GM23338 (cell line): ENCODE measurements around the gene SCG2. TPM values are rescaled to one million over a fixed set of nuclear protein-coding genes. Genes with fewer than 3 reads are reported as not detected.

Experiments
- ATAC-seq: fragments of 200-7000 bp; cut with Tn5 transposase; 3 replicates; pipeline ENCODE4 v1.9.1; 2020
- DNase-seq: peaks from one replicate; pipeline ENCODE4 v3.0.0-alpha.2; 2015; ENCODE audit warnings: low spot score
- H2AFZ ChIP-seq: fragments of 200-600 bp; sonication (generic); 2 replicates; pipeline ENCODE4 v1.8.0; 2016; ENCODE audit warnings: antibody characterized with exemption, mild to moderate bottlenecking, moderate library complexity
- H3F3A ChIP-seq: fragments of 200-600 bp; sonication (generic); replicated peaks from 2 replicates; pipeline ENCODE4 v1.8.0; 2017; ENCODE audit warnings: antibody characterized with exemption, mixed run types, low read depth
- H3K27ac ChIP-seq: fragments of 200-600 bp; sonication (generic); 2 replicates; pipeline ENCODE4 v1.6.1; 2016; ENCODE audit warnings: low read depth
- H3K27me3 ChIP-seq: fragments of 200-600 bp; sonication (generic); 2 replicates; pipeline ENCODE4 v1.8.0; 2016; ENCODE audit warnings: mild to moderate bottlenecking, mixed run types, moderate library complexity; ENCODE audit not compliant: insufficient read depth
- H3K36me3 ChIP-seq: fragments of 200-600 bp; sonication (generic); 2 replicates; pipeline ENCODE4 v1.8.0; 2016; ENCODE audit warnings: mild to moderate bottlenecking; ENCODE audit not compliant: insufficient read depth
- H3K4me1 ChIP-seq: fragments of 200-600 bp; sonication (generic); 2 replicates; pipeline ENCODE4 v1.8.0; 2016; ENCODE audit warnings: mild to moderate bottlenecking, moderate library complexity; ENCODE audit not compliant: insufficient read depth
- H3K4me2 ChIP-seq: fragments of 200-600 bp; sonication (generic); 2 replicates; pipeline ENCODE4 v1.7.1; 2017; ENCODE audit warnings: mixed run types
- H3K4me3 ChIP-seq: fragments of 200-600 bp; sonication (generic); 2 replicates; pipeline ENCODE4 v1.6.1; 2016; ENCODE audit warnings: mixed run types
- H3K79me2 ChIP-seq: fragments of 200-600 bp; sonication (generic); replicated peaks from 2 replicates; pipeline ENCODE4 v1.8.0; 2017; ENCODE audit warnings: mild to moderate bottlenecking; ENCODE audit not compliant: insufficient read depth
- H3K9me2 ChIP-seq: fragments of 200-600 bp; sonication (generic); 2 replicates; pipeline ENCODE4 v1.8.0; 2017; ENCODE audit not compliant: insufficient read depth
- H4K20me1 ChIP-seq: fragments of 200-600 bp; sonication (generic); replicated peaks from 2 replicates; pipeline ENCODE4 v1.8.0; 2017; ENCODE audit warnings: mild to moderate bottlenecking; ENCODE audit not compliant: insufficient read depth
- H3K27ac Mint-ChIP-seq: 2 replicates; pipeline ENCODE4 v1.8.0; 2020; ENCODE audit warnings: inconsistent platforms, mild to moderate bottlenecking, moderate library complexity, mixed read lengths
- H3K27me3 Mint-ChIP-seq: 3 replicates; pipeline ENCODE4 v1.8.0; 2022; ENCODE audit warnings: low read depth, mild to moderate bottlenecking, moderate library complexity, mixed read lengths, inconsistent platforms; ENCODE audit not compliant: insufficient read depth, poor library complexity
- H3K36me3 Mint-ChIP-seq: 3 replicates; pipeline ENCODE4 v1.8.0; 2021; ENCODE audit warnings: low read depth, mild to moderate bottlenecking, inconsistent platforms, moderate library complexity, mixed read lengths
- H3K4me1 Mint-ChIP-seq: 3 replicates; pipeline ENCODE4 v1.8.0; 2020; ENCODE audit warnings: mild to moderate bottlenecking, inconsistent platforms, mixed read lengths
- H3K4me3 Mint-ChIP-seq: 3 replicates; pipeline ENCODE4 v1.8.0; 2021; ENCODE audit warnings: moderate library complexity, mild to moderate bottlenecking, inconsistent platforms, mixed read lengths
- H3K9me3 Mint-ChIP-seq: 3 replicates; pipeline ENCODE4 v1.8.0; 2020; ENCODE audit warnings: moderate library complexity, mild to moderate bottlenecking, inconsistent platforms, mixed read lengths
- CREB1 ChIP-seq: fragments of 250-450 bp; sonication (Bioruptor Pico); IDR thresholded peaks from 2 replicates; pipeline ENCODE4 v1.5.0; 2020; ENCODE audit warnings: low read depth, mild to moderate bottlenecking, moderate library complexity
- EZH2 ChIP-seq: fragments of 200-600 bp; sonication (generic); IDR thresholded peaks from one replicate; pipeline ENCODE4 v1.8.0; 2017; ENCODE audit warnings: antibody characterized with exemption, mild to moderate bottlenecking, low read depth; ENCODE audit not compliant: unreplicated experiment
- EZH2phosphoT487 ChIP-seq: fragments of 200-600 bp; sonication (generic); IDR thresholded peaks from one replicate; pipeline ENCODE4 v1.8.1; 2018; ENCODE audit warnings: antibody characterized with exemption; ENCODE audit not compliant: unreplicated experiment
- JUNB ChIP-seq: IDR thresholded peaks from one replicate; pipeline ENCODE4 v1.6.1; 2016; ENCODE audit warnings: antibody characterized with exemption; ENCODE audit not compliant: unreplicated experiment
- NANOG ChIP-seq: IDR thresholded peaks from 2 replicates; pipeline ENCODE4 v1.6.1; 2016; ENCODE audit warnings: antibody characterized with exemption, borderline replicate concordance
- POLR2AphosphoS5 ChIP-seq: IDR thresholded peaks from 2 replicates; pipeline ENCODE4 v1.6.1; 2016; ENCODE audit warnings: antibody characterized with exemption, low read depth
- STAT1 ChIP-seq: IDR thresholded peaks from one replicate; pipeline ENCODE4 v1.6.1; 2016; ENCODE audit warnings: antibody characterized with exemption; ENCODE audit not compliant: unreplicated experiment
- ZNF114 ChIP-seq: fragments of 250-450 bp; sonication (Bioruptor Pico); IDR thresholded peaks from 2 replicates; pipeline ENCODE4 v1.5.0; 2020; ENCODE audit warnings: mild to moderate bottlenecking, moderate library complexity
- ZNF331 ChIP-seq: fragments of 250-450 bp; sonication (Bioruptor Pico); IDR thresholded peaks from 2 replicates; pipeline ENCODE4 v1.5.0; 2020; ENCODE audit warnings: low read depth, mild to moderate bottlenecking, moderate library complexity
- polyA plus RNA-seq: library from polyadenylated mRNA; unstranded; fragments of >200 nt; fragmentation: Nextera tagmentation; extraction: Ambion mirVana; gene quantifications from 2 replicates; pipeline ENCODE4 v1.2.1, GENCODE V29; 2016
- total RNA-seq: library from RNA; depleted of rRNA; stranded (reverse); fragments of >200 nt; shearing (Covaris generic); gene quantifications from 2 replicates; pipeline ENCODE4 v1.2.3, GENCODE V29; 2014
- TF ChIP-seq, protein P1 (sequence below): fragments of 250-450 bp; sonication (Bioruptor Pico); IDR thresholded peaks from 2 replicates; pipeline ENCODE4 v1.5.0; 2020; ENCODE audit warnings: mild to moderate bottlenecking, moderate library complexity
- TF ChIP-seq, protein P2 (sequence below): IDR thresholded peaks from one replicate; pipeline ENCODE4 v1.6.1; 2018; ENCODE audit warnings: antibody characterized with exemption; ENCODE audit not compliant: unreplicated experiment
- TF ChIP-seq, protein P3 (sequence below): IDR thresholded peaks from 2 replicates; pipeline ENCODE4 v1.6.1; 2016; ENCODE audit warnings: antibody characterized with exemption
- TF ChIP-seq, protein P4 (sequence below), 2 experiments: fragments of 200-600 bp in 1 of 2; sonication (generic) in 1 of 2; conservative IDR thresholded peaks; 2 replicates each; pipeline versions ENCODE4 v1.5.1 to v1.6.1; 2016 to 2017; ENCODE audit warnings: antibody characterized with exemption in 2 of 2, low read depth in 2 of 2, mild to moderate bottlenecking in 2 of 2, moderate library complexity in 1 of 2

SCG2 gene
- total and polyA plus RNA-seq, 2 experiments from 2014 or later: 0.18 to 0.31 TPM

DNA sequence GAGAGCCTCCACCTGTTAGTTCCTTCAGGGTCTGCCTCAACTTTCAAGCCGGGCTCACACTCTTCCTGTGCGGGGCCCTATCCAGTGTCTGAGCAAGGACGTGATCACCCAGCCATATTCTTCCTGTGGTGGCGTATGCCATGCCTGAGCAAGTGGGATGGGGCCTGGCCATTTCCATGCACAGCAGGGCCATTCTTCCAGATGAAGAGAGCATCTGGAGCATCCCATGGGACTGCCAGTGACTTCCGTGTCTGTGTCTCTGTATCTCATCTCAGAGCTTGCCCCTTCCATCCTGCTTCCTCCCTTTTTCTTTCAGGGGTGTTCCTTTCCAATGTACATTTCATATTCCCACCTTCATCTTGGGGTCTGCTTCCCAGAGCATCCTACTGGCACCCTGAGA, 20.2 kb downstream of the SCG2 start:
- TF ChIP-seq NANOG (no peak), JUNB (no peak), STAT1 (no peak), EZH2 (no peak), CREB1 (CRISPR knock-in tag) (no peak), ZNF331 (CRISPR knock-in tag) (no peak), ZNF114 (CRISPR knock-in tag) (no peak), EZH2phosphoT487 (no peak), POLR2AphosphoS5 (no peak)
- TF ChIP-seq, protein P1, sequence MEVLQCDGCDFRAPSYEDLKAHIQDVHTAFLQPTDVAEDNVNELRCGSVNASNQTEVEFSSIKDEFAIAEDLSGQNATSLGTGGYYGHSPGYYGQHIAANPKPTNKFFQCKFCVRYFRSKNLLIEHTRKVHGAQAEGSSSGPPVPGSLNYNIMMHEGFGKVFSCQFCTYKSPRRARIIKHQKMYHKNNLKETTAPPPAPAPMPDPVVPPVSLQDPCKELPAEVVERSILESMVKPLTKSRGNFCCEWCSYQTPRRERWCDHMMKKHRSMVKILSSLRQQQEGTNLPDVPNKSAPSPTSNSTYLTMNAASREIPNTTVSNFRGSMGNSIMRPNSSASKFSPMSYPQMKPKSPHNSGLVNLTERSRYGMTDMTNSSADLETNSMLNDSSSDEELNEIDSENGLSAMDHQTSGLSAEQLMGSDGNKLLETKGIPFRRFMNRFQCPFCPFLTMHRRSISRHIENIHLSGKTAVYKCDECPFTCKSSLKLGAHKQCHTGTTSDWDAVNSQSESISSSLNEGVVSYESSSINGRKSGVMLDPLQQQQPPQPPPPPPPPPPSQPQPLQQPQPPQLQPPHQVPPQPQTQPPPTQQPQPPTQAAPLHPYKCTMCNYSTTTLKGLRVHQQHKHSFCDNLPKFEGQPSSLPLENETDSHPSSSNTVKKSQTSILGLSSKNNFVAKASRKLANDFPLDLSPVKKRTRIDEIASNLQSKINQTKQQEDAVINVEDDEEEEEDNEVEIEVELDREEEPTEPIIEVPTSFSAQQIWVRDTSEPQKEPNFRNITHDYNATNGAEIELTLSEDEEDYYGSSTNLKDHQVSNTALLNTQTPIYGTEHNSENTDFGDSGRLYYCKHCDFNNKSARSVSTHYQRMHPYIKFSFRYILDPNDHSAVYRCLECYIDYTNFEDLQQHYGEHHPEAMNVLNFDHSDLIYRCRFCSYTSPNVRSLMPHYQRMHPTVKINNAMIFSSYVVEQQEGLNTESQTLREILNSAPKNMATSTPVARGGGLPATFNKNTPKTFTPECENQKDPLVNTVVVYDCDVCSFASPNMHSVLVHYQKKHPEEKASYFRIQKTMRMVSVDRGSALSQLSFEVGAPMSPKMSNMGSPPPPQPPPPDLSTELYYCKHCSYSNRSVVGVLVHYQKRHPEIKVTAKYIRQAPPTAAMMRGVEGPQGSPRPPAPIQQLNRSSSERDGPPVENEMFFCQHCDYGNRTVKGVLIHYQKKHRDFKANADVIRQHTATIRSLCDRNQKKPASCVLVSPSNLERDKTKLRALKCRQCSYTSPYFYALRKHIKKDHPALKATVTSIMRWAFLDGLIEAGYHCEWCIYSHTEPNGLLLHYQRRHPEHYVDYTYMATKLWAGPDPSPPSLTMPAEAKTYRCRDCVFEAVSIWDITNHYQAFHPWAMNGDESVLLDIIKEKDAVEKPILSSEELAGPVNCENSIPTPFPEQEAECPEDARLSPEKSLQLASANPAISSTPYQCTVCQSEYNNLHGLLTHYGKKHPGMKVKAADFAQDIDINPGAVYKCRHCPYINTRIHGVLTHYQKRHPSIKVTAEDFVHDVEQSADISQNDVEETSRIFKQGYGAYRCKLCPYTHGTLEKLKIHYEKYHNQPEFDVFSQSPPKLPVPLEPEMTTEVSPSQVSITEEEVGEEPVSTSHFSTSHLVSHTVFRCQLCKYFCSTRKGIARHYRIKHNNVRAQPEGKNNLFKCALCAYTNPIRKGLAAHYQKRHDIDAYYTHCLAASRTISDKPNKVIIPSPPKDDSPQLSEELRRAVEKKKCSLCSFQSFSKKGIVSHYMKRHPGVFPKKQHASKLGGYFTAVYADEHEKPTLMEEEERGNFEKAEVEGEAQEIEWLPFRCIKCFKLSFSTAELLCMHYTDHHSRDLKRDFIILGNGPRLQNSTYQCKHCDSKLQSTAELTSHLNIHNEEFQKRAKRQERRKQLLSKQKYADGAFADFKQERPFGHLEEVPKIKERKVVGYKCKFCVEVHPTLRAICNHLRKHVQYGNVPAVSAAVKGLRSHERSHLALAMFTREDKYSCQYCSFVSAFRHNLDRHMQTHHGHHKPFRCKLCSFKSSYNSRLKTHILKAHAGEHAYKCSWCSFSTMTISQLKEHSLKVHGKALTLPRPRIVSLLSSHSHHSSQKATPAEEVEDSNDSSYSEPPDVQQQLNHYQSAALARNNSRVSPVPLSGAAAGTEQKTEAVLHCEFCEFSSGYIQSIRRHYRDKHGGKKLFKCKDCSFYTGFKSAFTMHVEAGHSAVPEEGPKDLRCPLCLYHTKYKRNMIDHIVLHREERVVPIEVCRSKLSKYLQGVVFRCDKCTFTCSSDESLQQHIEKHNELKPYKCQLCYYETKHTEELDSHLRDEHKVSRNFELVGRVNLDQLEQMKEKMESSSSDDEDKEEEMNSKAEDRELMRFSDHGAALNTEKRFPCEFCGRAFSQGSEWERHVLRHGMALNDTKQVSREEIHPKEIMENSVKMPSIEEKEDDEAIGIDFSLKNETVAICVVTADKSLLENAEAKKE (CRISPR knock-in tag): no peak
- TF ChIP-seq, protein P2, sequence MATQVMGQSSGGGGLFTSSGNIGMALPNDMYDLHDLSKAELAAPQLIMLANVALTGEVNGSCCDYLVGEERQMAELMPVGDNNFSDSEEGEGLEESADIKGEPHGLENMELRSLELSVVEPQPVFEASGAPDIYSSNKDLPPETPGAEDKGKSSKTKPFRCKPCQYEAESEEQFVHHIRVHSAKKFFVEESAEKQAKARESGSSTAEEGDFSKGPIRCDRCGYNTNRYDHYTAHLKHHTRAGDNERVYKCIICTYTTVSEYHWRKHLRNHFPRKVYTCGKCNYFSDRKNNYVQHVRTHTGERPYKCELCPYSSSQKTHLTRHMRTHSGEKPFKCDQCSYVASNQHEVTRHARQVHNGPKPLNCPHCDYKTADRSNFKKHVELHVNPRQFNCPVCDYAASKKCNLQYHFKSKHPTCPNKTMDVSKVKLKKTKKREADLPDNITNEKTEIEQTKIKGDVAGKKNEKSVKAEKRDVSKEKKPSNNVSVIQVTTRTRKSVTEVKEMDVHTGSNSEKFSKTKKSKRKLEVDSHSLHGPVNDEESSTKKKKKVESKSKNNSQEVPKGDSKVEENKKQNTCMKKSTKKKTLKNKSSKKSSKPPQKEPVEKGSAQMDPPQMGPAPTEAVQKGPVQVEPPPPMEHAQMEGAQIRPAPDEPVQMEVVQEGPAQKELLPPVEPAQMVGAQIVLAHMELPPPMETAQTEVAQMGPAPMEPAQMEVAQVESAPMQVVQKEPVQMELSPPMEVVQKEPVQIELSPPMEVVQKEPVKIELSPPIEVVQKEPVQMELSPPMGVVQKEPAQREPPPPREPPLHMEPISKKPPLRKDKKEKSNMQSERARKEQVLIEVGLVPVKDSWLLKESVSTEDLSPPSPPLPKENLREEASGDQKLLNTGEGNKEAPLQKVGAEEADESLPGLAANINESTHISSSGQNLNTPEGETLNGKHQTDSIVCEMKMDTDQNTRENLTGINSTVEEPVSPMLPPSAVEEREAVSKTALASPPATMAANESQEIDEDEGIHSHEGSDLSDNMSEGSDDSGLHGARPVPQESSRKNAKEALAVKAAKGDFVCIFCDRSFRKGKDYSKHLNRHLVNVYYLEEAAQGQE: no peak
- TF ChIP-seq, protein P3, sequence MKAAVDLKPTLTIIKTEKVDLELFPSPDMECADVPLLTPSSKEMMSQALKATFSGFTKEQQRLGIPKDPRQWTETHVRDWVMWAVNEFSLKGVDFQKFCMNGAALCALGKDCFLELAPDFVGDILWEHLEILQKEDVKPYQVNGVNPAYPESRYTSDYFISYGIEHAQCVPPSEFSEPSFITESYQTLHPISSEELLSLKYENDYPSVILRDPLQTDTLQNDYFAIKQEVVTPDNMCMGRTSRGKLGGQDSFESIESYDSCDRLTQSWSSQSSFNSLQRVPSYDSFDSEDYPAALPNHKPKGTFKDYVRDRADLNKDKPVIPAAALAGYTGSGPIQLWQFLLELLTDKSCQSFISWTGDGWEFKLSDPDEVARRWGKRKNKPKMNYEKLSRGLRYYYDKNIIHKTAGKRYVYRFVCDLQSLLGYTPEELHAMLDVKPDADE: no peak
- TF ChIP-seq, protein P4, sequence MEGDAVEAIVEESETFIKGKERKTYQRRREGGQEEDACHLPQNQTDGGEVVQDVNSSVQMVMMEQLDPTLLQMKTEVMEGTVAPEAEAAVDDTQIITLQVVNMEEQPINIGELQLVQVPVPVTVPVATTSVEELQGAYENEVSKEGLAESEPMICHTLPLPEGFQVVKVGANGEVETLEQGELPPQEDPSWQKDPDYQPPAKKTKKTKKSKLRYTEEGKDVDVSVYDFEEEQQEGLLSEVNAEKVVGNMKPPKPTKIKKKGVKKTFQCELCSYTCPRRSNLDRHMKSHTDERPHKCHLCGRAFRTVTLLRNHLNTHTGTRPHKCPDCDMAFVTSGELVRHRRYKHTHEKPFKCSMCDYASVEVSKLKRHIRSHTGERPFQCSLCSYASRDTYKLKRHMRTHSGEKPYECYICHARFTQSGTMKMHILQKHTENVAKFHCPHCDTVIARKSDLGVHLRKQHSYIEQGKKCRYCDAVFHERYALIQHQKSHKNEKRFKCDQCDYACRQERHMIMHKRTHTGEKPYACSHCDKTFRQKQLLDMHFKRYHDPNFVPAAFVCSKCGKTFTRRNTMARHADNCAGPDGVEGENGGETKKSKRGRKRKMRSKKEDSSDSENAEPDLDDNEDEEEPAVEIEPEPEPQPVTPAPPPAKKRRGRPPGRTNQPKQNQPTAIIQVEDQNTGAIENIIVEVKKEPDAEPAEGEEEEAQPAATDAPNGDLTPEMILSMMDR (conservative IDR thresholded peaks at IDR 0.05; ENCODE audit: low read depth in 2 of 2): no peak
- Histone ChIP-seq H4K20me1 (no peaks in the 10 kb centered on the region), H3K27me3 (no peaks in the 10 kb centered on the region), H3K4me3 (no peak overlapping the region), H3K27ac (no peak overlapping the region), H2AFZ (no peak overlapping the region), H3K4me1 (no peaks in the 10 kb centered on the region), H3K9me2 (no peaks in the 10 kb centered on the region), H3F3A (no peaks in the 10 kb centered on the region), H3K79me2 (no peaks in the 10 kb centered on the region), H3K36me3 (no peaks in the 10 kb centered on the region), H3K4me2 (no peak overlapping the region)
- no peaks in the 10 kb centered on the region for H3K36me3 Mint-ChIP-seq
- ATAC-seq (no peak), DNase-seq (no peak)
- no peaks in the 10 kb centered on the region for H3K9me3 Mint-ChIP-seq
- no peak overlapping the region for H3K27ac Mint-ChIP-seq
- no peak overlapping the region for H3K4me3 Mint-ChIP-seq
- H3K4me1 Mint-ChIP-seq: peaks cover 10% of the 10 kb centered on the region; the same call in 2 of the 3 replicates
- peaks cover 1% of the 10 kb centered on the region for H3K27me3 Mint-ChIP-seq
